Lung microvascular endothelial cell (primary cell): ENCODE data around the gene BMPR2. TPM values are rescaled to one million over a fixed set of nuclear protein-coding genes. Genes with fewer than 3 reads are reported as not detected.
A peak's percentile ranks its signal among the peaks of the same experiment; 100 is the strongest.
"Not testable (repeated sequence)": the region's sequence is repeated elsewhere in the genome, so short reads cannot be mapped to it uniquely, and the experiment has no call there.

Experiments
- DNase-seq, 2 donors: peaks; one replicate each; pipeline versions ENCODE4 v3.0.0 to v3.0.0-alpha.2; 2010; ENCODE audit warnings: low read depth in 2 of 2
- total RNA-seq: library from RNA; depleted of rRNA; stranded (reverse); fragments of >200 nt; gene quantifications from 2 replicates; pipeline ENCODE4 v1.2.1, GENCODE V29; 2014

Gene BMPR2
- total RNA-seq, 1 donor from 2014 or later = 41.7 TPM

GRCh38 chr2:202378662-202379358 lies 2.7 kb downstream of the BMPR2 start:
- peak; percentile 14 to 30 for DNase-seq

- DNase-seq = no peak
These were observed 6.6 kb downstream of the BMPR2 start for GRCh38 chr2:202382684-202383083.

- not testable (repeated sequence) for DNase-seq
These were observed 10.4 kb downstream of the BMPR2 start for GRCh38 chr2:202386495-202386894.

GRCh38 chr2:202387608-202388342 lies 11.6 kb downstream of the BMPR2 start:
- DNase-seq = no peak

GRCh38 chr2:202400941-202401340 lies 24.8 kb downstream of the BMPR2 start:
- DNase-seq = no peak

GRCh38 chr2:202405798-202406197 lies 29.7 kb downstream of the BMPR2 start:
- no peak for DNase-seq

- no peak for DNase-seq
These were observed 30.4 kb downstream of the BMPR2 start for GRCh38 chr2:202406445-202406978.

- peak; percentile 30 to 79 for DNase-seq
These were observed 32.5 kb downstream of the BMPR2 start for GRCh38 chr2:202408546-202409140.

- DNase-seq = no peak
These were observed 34.0 kb downstream of the BMPR2 start for GRCh38 chr2:202410092-202410491.

- no peak for DNase-seq
These were observed 35.0 kb downstream of the BMPR2 start for GRCh38 chr2:202411097-202411496.

GRCh38 chr2:202418027-202418426 lies 41.9 kb downstream of the BMPR2 start:
- DNase-seq = no peak

GRCh38 chr2:202418511-202418910 lies 42.4 kb downstream of the BMPR2 start:
- peak in 1 of 2 donors; percentile 25 for DNase-seq

GRCh38 chr2:202423139-202423538 lies 47.0 kb downstream of the BMPR2 start:
- DNase-seq = no peak

GRCh38 chr2:202425036-202425435 lies 48.9 kb downstream of the BMPR2 start:
- DNase-seq = no peak

GRCh38 chr2:202426751-202427150 lies 50.6 kb downstream of the BMPR2 start:
- no peak for DNase-seq

GRCh38 chr2:202429164-202429980 lies 53.2 kb downstream of the BMPR2 start:
- peak; percentile 17 to 89 for DNase-seq

GRCh38 chr2:202432776-202433175 lies 56.6 kb downstream of the BMPR2 start:
- DNase-seq = no peak

GRCh38 chr2:202434472-202434871 lies 58.3 kb downstream of the BMPR2 start:
- DNase-seq = no peak

GRCh38 chr2:202436626-202437025 lies 60.5 kb downstream of the BMPR2 start:
- no peak for DNase-seq

- DNase-seq = not testable (repeated sequence)
These were observed 64.0 kb downstream of the BMPR2 start for GRCh38 chr2:202440117-202440516.

GRCh38 chr2:202442882-202443281 lies 66.8 kb downstream of the BMPR2 start:
- no peak for DNase-seq
